ENCODE measurements around the gene IRAK4. TPM values are rescaled to one million over a fixed set of nuclear protein-coding genes. Genes with fewer than 3 reads are reported as not detected.
A peak's percentile ranks its signal among the peaks of the same experiment; 100 is the strongest.

Gene IRAK4
- total RNA-seq, 2 experiments from 2014 or later = 17.3 to 28.9 TPM

DNA sequence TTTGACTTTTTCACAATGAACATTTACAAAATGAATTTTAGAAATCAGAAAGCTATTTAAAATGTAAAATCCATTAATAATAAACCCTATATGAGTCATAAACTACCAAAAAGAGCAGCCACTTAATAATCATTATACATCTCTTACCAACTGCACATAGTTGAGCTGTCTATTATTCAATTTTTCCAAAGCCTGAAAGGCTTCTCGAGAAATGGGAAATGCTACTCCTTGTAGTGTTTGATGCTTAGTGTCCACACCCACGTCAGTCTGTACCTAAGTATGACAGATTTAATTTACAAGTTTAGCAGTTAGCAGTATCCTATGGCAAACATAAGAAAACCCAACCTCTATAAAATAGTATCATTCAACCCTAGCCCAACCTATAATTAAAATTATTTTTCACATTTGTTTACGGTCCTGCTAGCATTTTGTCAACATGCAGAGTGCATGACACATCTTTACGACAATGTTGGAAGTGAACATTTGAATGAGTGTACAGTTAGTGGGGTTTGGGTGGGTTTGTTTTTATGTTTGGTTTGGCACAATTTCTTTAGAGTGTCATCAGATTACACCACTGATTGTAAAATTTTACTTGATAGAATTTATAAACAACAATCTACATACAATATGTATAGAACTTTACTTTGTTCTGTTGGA, 38.9 kb downstream of the IRAK4 start:
- intact Hi-C loops (cut with micrococcal nuclease; ENCODE audit: unreplicated experiment) = no loop called here
- ChIA-PET POLR2A (interaction anchor here (0.5 to 4.6 kb wide), 5 partner anchors 9 to 22 kb away, joined by 4 to 27 read pairs (median 5); partner anchors contain the start of gene TWF1), CTCF (ENCODE audit: unreplicated experiment) (no interaction called here)
- no peak overlapping the region for H3K27ac ChIP-seq (ENCODE audit: low read depth, low read length, poor library complexity, severe bottlenecking)
- no peak overlapping the region for H3K4me2 ChIP-seq (ENCODE audit: low read length)
- BruUV-seq (replicated peaks) = no TSS peak
- no peaks in the 10 kb centered on the region for H3K9me2 ChIP-seq (ENCODE audit: insufficient read depth, low read length)
- no peaks in the 10 kb centered on the region for H4K20me1 ChIP-seq (ENCODE audit: insufficient read depth, low read length)
- H3K4me3 ChIP-seq (ENCODE audit: low read depth, low read length, poor library complexity, severe bottlenecking) = no peak overlapping the region
- TF ChIP-seq, protein P1, sequence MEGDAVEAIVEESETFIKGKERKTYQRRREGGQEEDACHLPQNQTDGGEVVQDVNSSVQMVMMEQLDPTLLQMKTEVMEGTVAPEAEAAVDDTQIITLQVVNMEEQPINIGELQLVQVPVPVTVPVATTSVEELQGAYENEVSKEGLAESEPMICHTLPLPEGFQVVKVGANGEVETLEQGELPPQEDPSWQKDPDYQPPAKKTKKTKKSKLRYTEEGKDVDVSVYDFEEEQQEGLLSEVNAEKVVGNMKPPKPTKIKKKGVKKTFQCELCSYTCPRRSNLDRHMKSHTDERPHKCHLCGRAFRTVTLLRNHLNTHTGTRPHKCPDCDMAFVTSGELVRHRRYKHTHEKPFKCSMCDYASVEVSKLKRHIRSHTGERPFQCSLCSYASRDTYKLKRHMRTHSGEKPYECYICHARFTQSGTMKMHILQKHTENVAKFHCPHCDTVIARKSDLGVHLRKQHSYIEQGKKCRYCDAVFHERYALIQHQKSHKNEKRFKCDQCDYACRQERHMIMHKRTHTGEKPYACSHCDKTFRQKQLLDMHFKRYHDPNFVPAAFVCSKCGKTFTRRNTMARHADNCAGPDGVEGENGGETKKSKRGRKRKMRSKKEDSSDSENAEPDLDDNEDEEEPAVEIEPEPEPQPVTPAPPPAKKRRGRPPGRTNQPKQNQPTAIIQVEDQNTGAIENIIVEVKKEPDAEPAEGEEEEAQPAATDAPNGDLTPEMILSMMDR (conservative IDR thresholded peaks at IDR 0.05; ENCODE audit: low read length) = no peak
- no peak for TF ChIP-seq EZH2phosphoT487 (IDR thresholded peaks at IDR 0.05; ENCODE audit: borderline replicate concordance, low read depth, low read length)
- no peak overlapping the region for H2AFZ ChIP-seq (ENCODE audit: low read length)
- no peak for DNase-seq (ENCODE audit: low spot score)
- H3K4me1 ChIP-seq (ENCODE audit: insufficient read depth, low read length, poor library complexity, severe bottlenecking) = peaks cover under 1% of the 10 kb centered on the region
- no peaks in the 10 kb centered on the region for H3K9me3 ChIP-seq (ENCODE audit: low read length)
- H3K79me2 ChIP-seq (ENCODE audit: insufficient read depth, low read depth, low read length) = peaks cover 18% of the 10 kb centered on the region; the same call in 1 of the 2 replicates
- H3K36me3 ChIP-seq (ENCODE audit: insufficient read depth, low read length) = peaks cover 90% of the 10 kb centered on the region

DNA sequence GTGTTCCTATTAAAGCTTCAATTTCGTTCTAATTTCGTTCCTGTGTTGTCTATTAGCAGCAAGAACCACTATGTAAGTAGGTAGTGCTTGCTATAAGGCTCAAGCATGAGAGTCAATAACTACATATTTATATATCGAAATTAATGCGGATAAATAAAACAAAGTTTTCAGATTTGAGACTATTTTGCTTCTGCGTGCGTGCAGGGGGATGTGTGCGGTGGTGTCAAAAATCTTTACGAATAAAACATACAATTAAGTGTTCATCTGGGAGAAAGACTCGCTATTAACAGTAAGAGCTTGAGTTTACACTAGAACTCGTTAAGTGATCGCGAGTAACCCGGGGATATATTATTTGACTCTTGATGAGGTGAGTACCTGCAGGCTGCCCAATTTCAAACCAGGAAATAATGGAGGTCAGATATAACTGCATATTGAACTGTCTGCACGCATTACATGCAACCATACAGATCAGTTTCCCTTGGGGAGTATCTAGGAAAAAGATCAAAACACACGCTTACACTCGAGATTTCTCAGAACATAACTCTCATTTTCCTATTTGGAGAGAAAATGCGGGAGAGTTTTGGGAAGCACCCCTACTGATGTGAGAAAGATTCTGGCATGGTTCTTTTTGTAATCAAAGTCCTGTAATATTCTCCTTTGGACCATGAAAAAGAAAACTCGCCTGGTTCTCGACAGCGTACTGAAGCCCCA, 46.6 kb downstream of the IRAK4 start:
- BruUV-seq (replicated peaks) = TSS peak; percentile 59

More for the DNA sequence above, 46.6 kb downstream of the IRAK4 start:
- Histone ChIP-seq H3K4me3 (ENCODE audit: low read depth, low read length, poor library complexity, severe bottlenecking) (peak overlapping the region; percentile 92), H3K4me2 (ENCODE audit: low read length) (peak overlapping the region; percentile 95), H3K9me3 (ENCODE audit: low read length) (no peaks in the 10 kb centered on the region), H3K36me3 (ENCODE audit: insufficient read depth, low read length) (peaks cover 39% of the 10 kb centered on the region), H3K27ac (ENCODE audit: low read depth, low read length, poor library complexity, severe bottlenecking) (peak overlapping the region; percentile 90), H2AFZ (ENCODE audit: low read length) (peak overlapping the region; percentile 92; the same call in 1 of the 2 replicates), H3K79me2 (ENCODE audit: insufficient read depth, low read depth, low read length) (peaks cover 60% of the 10 kb centered on the region), H4K20me1 (ENCODE audit: insufficient read depth, low read length) (peaks cover 20% of the 10 kb centered on the region; the same call in 1 of the 2 replicates), H3K9me2 (ENCODE audit: insufficient read depth, low read length) (no peaks in the 10 kb centered on the region), H3K4me1 (ENCODE audit: insufficient read depth, low read length, poor library complexity, severe bottlenecking) (peaks cover 36% of the 10 kb centered on the region)
- intact Hi-C loops (cut with micrococcal nuclease; ENCODE audit: unreplicated experiment) = loop anchor here (2.0 kb wide), 1 partner anchor 47 kb away; the partner anchor contains the start of genes IRAK4 and PUS7L
- POLR2A ChIA-PET = interaction anchor here (0.6 to 4.5 kb wide), 16 partner anchors 8 to 298 kb away, joined by 3 to 42 read pairs (median 5); partner anchors contain the start of genes IRAK4, PUS7L and TMEM117
- peak; percentile 42 for DNase-seq (ENCODE audit: low spot score)
- TF ChIP-seq, protein P1 (conservative IDR thresholded peaks at IDR 0.05; ENCODE audit: low read length) = no peak
- no peak for TF ChIP-seq EZH2phosphoT487 (IDR thresholded peaks at IDR 0.05; ENCODE audit: borderline replicate concordance, low read depth, low read length)
- CTCF ChIA-PET (ENCODE audit: unreplicated experiment) = interaction anchor here (0.6 to 1.1 kb wide), 2 partner anchors 35 to 40 kb away, joined by 3 read pairs; no protein-coding TSS in a partner anchor

Data from OCI-LY7 (cell line).